ENCODE results near the gene DNMT3B. TPM values are rescaled to one million over a fixed set of nuclear protein-coding genes. Genes with fewer than 3 reads are reported as not detected.

DNMT3B gene
- total RNA-seq, 4 donors from 2014 or later = 0.20 to 0.39 (median 0.30) TPM

DNA sequence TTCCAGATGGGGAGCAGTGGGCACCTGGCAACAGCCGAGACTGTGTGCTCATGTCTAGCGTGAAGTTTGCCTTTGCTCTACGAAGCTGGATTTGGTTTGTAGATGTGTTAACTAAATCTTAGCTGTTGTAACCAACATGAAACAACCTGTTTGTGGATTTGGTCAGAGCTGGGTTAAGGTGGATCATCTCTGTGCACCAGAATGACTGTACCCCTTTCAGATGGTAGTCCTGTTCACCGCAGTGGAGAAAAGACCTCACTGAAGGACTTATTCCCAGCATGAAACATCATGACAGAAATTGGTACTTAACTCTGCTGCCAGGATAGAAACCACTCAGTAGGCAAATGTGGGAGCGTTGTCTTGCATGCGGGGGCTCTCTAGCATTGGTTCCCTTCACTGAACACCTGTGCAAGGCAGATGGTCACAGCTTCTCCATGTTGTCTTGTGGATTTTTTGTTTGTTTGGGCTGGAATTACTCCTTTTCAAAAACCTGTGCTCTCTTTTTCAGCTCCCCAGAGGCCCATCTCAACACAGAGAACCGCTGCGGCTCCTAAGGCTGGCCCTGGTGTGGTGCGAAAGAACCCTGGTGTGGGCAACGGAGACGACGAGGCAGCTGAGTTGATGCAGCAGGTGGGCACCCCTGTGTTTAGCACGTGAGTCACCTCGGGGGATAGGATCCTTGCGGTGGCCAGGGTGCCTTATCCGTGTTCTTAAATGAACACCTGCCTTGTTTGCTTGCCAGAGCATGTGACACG is 77.2 kb downstream of the DNMT3B start:
- TF ChIP-seq POLR2A (IDR thresholded peaks at IDR 0.05) = no peak
- no peak for TF ChIP-seq CTCF (IDR thresholded peaks at IDR 0.05 in 4 of 5, conservative IDR thresholded peaks at IDR 0.05 in 1 of 5)
- H3K4me1 ChIP-seq = no peaks in the 10 kb centered on the region
- no peaks in the 10 kb centered on the region for H3K9me3 ChIP-seq
- no peak for DNase-seq
- H3K27me3 ChIP-seq = no peaks in the 10 kb centered on the region
- intact Hi-C loops (cut with DNase I; ENCODE audit: low total_unique reads) = no loop called here
- peaks cover 0 to 54% of the 10 kb centered on the region in 2 donors for H3K36me3 ChIP-seq
- no peak for ATAC-seq
- in situ Hi-C loops (cut with MboI; ENCODE audit: low sequenced_read_pairs in 4 of 4) = no loop called here
- H3K27ac ChIP-seq = no peak overlapping the region
- H3K4me3 ChIP-seq = no peak overlapping the region

DNA sequence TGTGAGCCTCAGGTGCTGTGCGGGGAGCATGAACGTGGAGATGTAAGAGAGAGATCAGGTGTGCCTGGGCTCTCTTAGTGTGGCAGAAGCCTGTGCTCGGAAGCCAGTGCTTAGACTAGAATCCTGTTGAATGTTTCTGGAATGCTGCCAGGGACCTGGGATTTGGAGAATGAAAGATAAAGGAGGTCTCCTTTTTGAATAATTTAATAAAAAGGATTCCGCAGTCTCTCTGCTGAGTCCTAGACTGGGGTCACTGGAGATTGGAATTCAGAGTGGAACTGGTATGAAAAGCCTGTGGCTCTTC is 77.7 kb downstream of the DNMT3B start:
- no peak overlapping the region for H3K4me3 ChIP-seq
- no peak for ATAC-seq
- no peaks in the 10 kb centered on the region for H3K4me1 ChIP-seq
- no peak overlapping the region for H3K27ac ChIP-seq
- no peaks in the 10 kb centered on the region for H3K9me3 ChIP-seq
- intact Hi-C loops (cut with DNase I; ENCODE audit: low total_unique reads) = no loop called here
- in situ Hi-C loops (cut with MboI; ENCODE audit: low sequenced_read_pairs in 4 of 4) = no loop called here
- no peak for TF ChIP-seq POLR2A (IDR thresholded peaks at IDR 0.05)
- TF ChIP-seq CTCF (IDR thresholded peaks at IDR 0.05 in 4 of 5, conservative IDR thresholded peaks at IDR 0.05 in 1 of 5) = no peak
- H3K27me3 ChIP-seq = no peaks in the 10 kb centered on the region
- no peak for DNase-seq
- peaks cover 0 to 54% of the 10 kb centered on the region in 2 donors for H3K36me3 ChIP-seq

DNA sequence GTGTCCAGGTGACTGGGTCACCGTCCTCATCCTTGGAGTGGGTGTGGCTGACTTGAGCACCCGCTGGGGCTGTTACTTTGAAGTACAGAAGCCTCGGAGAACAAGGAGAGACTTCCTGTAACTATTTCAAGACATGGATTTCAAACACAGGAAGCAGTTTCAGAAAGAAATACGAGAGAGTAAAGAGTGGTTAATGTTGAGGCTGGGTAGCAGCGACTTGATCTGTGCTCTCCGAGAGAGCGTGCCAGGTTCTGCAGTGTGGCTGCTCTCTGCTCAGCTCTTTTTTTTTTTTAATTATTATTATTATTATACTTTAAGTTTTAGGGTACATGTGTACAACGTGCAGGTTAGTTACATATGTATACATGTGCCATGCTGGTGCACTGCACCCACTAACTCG is 79.0 kb downstream of the DNMT3B start:
- TF ChIP-seq POLR2A (IDR thresholded peaks at IDR 0.05) = no peak
- no peak for TF ChIP-seq CTCF (IDR thresholded peaks at IDR 0.05 in 4 of 5, conservative IDR thresholded peaks at IDR 0.05 in 1 of 5)
- H3K4me1 ChIP-seq = no peaks in the 10 kb centered on the region
- H3K9me3 ChIP-seq = no peaks in the 10 kb centered on the region
- H3K27me3 ChIP-seq = no peaks in the 10 kb centered on the region
- ATAC-seq (no peak), DNase-seq (no peak)
- H3K36me3 ChIP-seq = peaks cover 0 to 47% of the 10 kb centered on the region in 2 donors
- H3K27ac ChIP-seq = no peak overlapping the region
- intact Hi-C loops (cut with DNase I; ENCODE audit: low total_unique reads) (no loop called here), in situ Hi-C loops (cut with MboI; ENCODE audit: low sequenced_read_pairs in 4 of 4) (no loop called here)
- no peak overlapping the region for H3K4me3 ChIP-seq

DNA sequence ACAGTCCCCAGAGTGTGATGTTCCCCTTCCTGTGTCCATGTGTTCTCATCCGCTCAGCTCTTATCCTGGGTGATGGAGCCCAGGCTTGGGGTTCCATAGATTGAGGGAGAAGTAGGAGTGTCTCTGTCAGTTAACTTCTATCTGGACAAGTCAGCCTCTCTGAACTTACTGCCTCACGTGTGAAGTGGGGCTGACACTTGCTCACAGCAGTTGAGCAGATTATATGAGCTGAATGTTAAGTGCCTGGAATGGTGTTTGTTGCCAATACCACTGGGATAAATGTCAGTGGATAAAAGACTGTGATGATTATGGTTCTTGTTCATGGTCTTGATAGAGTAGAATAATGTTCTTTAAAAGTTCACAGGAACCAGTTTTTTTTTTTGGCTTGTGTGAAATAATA is 79.4 kb downstream of the DNMT3B start:
- ATAC-seq (no peak), DNase-seq (no peak)
- intact Hi-C loops (cut with DNase I; ENCODE audit: low total_unique reads) (no loop called here), in situ Hi-C loops (cut with MboI; ENCODE audit: low sequenced_read_pairs in 4 of 4) (no loop called here)
- Histone ChIP-seq H3K9me3 (no peaks in the 10 kb centered on the region), H3K27me3 (no peaks in the 10 kb centered on the region), H3K4me3 (no peak overlapping the region), H3K4me1 (no peaks in the 10 kb centered on the region), H3K36me3 (peaks cover 0 to 47% of the 10 kb centered on the region in 2 donors), H3K27ac (no peak overlapping the region)
- TF ChIP-seq CTCF (IDR thresholded peaks at IDR 0.05 in 4 of 5, conservative IDR thresholded peaks at IDR 0.05 in 1 of 5) = no peak
- TF ChIP-seq POLR2A (IDR thresholded peaks at IDR 0.05) = no peak

All from gastrocnemius medialis (tissue), 4 donors.